HG02642 (cell line): Measurements from ENCODE around the gene MUL1.

Source experiments
- ATAC-seq: cut with Tn5 transposase; IDR thresholded peaks from one replicate; pipeline ENCODE4 v1.9.1; 2021; ENCODE audit warnings: mild to moderate bottlenecking; ENCODE audit not compliant: unreplicated experiment, poor library complexity

Gene MUL1

GRCh38 chr1:20486457-20487235, 21.3 kb downstream of the MUL1 start:
- ATAC-seq = no peak

GRCh38 chr1:20485527-20486456, 22.2 kb downstream of the MUL1 start, which contains the start of gene CAMK2N1:
Gene CAMK2N1 (minus strand): TSS chr1:20486210. CDS start chr1:20485379, 831 bp downstream.
- no peak for ATAC-seq

GRCh38 chr1:20484519-20485462, 23.2 kb downstream of the MUL1 start:
- no peak for ATAC-seq

DNA sequence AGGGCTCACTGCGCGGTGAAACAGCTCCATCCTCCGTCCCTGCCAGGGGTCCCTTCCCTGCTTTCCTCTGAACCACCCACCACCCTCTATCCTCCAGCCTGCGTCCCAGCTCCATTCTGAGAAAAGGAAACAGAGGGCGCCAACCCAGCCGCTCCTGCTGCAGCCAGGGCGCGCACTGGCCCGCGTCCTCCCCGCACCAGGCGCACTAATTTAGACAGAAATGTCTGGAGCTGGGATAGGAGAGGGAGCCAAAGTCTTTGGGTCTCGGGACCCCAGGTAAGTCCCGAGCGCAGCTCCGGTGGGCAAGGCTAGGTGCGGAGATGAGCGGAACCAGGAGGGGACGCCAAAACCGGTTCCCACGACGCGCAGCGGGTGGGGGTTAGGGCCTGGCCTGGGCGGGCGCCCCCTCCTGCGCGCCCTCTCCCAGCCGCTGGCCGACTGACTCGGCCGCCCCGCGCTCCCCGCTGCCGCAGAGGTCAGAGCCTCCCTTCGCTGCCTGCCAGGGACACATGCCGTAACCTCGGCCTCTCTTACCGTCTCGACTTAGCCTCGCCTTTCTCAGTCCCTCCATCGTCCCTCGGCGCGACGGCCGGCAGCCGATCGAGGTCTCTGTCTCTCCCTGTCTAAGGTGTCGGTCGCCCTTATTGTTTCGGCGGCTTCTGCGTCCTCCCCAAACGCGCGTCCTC, 24.0 kb downstream of the MUL1 start:
- no peak for ATAC-seq

DNA sequence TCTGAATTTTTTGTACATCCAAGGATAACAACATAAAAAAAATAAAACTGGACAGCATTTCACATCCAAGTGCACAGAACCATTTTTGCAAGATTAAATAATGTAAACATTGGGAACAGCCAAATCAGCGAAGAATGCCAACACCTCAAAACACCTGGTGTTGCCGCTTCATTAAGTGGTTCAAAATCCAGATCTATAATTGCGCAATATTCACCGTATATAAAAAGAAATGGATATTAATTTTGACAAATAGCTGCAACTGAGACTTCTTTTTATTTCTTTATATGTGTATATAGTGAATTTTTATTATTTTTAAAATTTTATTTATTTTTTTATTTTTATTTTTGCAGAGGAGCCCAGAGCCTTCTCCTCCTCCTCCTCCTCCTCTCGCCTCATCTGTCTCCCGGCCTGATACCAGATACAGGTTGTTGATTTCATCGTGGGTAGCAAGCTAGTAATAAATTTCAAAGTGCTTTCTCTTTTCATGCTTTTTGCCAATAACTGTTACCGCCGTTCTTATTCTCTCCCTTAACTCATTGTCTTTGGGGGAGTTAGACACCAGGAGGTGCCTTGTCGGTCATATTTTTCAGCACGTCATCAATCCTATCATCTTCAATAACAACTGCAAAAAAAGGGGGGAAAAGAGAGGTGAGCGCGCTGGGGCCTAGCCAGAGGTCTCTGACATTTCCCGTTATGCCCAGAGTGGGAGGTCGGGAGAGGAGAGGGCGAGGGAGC, 24.7 kb downstream of the MUL1 start:
- no peak for ATAC-seq

GRCh38 chr1:20481643-20482498, 26.1 kb downstream of the MUL1 start:
- no peak for ATAC-seq

DNA sequence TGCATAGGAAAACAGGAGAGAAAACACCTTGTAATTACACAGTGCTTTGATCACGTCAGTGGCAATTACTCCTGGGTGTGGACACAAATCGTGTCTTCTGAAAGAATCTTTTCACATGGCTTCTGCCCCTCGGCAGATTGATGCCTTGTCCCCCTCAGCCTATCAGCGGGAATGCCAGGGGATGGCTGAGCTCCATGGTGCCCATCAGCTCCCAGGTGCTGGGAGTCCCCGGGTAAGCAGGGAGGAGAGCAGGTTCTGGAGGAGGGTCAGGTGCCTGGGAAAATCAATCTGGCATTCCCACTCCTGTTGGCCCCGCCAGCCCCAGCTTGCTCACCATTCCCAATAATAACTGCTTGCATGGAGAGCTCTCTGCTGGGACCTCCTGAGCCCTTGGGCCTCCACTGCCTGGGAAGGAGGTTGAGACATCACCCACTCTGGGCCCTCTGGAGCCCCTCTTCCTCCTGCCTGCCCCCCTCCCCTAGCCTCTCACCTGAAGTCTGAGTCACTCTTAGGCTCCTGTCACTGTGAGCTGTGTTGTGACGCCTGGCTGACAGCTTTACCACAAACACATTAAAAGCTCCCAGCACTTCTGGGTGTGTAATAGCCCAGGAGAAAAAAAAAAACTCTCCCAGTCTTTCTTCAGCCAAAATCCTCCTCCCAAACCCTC, 26.9 kb downstream of the MUL1 start:
- no peak for ATAC-seq

DNA sequence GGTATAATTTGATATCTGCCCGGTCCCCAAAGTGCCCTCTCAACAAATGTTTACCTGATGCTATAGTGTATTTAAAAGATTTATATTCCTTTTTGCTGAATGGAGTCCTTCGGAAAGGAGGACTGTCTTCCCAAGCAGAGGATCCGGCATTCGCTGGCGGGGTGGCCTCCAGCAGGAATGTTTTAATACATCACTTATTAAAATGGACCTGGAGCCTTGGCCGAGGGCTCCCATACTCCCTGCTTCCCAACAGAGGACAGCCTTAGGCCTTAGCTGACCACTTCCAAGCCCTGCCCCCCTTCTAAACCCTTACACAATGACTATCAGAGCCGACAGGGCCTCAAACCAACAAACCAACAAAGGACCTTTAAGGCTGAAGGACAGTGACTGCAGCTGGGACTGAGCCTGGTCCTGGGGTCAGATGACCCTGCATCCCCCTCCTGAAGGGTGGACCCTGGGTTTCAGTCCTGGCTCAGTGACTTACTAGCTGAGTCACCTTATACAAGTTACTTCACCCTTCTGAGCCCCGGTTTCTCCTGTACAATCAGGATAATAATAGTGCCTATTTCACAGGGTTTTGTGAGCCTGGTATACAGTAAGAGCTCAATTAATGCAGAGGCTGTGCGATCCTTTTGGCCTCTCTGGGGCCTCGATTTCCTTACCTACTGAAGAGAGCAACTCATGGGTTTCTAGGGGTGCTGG, 27.6 kb downstream of the MUL1 start:
- ATAC-seq = no peak

- no peak for ATAC-seq
These were observed 28.1 kb downstream of the MUL1 start for GRCh38 chr1:20479840-20480239.

- ATAC-seq = no peak
These were observed 29.8 kb downstream of the MUL1 start for GRCh38 chr1:20478057-20478635.

DNA sequence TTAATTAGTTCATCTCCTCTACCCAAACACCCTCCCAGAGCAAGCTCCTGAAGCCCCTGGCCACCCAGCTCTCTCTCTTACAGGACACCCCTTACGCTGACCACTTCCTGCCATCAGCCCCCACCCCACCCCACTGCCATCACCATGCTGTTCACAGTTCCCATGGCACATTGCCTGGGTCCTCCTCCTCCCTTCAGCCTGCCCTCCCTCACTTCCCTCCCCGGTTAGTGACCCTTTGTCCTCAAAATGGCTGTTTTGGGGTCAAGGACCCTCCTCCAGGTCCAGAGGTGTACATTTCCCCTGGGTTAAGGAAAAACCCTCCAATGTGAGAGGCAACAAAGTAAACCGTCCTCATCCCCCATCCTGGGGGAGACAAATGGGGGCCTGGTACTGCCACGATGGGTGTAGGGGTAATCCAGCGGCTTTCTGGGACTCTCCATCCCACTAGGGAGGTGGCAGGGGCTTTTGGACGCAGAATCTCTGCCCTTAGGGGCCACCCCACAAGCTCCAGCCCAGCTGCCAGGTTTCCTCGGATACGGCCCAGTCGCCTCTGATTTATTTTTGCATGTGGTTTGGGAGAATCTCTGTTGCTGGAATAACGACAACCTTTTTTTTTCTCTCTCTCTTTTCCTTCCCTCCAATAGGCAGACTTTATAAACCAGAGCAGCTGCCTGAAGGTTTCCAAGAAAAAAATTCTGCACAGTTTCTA, 30.4 kb downstream of the MUL1 start:
- ATAC-seq = no peak

DNA sequence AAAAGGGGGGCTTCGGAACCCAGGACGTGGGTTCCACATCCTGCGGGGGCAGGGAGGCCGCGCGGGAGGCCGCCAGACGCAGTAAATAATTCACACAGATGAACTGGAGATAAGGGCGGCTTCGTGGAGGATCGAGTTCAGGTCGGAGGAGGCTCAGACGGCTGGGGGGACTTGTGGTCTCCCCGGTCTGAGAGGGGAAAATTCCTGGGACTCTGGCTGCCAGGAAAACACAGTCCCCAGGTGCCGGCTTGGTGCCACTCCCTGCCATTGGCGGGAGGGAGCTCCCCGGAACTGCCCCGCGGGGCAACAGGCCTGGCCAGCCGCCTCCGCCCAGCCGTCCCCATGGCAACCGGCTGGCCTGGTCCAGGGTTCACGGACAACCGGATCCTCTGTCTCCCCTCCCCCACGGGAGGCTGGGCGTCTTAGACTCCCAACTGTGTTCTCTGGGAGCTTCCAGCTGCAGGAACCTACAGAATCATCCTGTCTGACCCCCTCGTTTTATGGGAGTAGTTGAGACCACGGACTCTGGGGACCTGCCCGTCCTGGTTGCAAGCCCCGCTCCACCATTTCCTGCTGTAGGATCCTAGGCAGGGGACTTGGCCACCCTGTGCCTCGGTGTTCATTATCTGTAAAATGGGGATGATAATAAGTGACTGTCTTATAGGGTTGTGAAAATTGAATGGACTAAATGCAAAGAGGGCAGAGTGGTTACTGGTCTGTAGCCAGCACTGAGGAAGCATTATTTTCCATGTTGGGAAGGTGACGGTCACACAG, 31.5 kb downstream of the MUL1 start:
- no peak for ATAC-seq

GRCh38 chr1:20474996-20475395, 33.0 kb downstream of the MUL1 start:
- ATAC-seq = no peak

GRCh38 chr1:20474333-20474975, 33.5 kb downstream of the MUL1 start:
- no peak for ATAC-seq

- no peak for ATAC-seq
These were observed 34.1 kb downstream of the MUL1 start for GRCh38 chr1:20473894-20474293.
